ENCODE data around the gene RBM20.

DNA sequence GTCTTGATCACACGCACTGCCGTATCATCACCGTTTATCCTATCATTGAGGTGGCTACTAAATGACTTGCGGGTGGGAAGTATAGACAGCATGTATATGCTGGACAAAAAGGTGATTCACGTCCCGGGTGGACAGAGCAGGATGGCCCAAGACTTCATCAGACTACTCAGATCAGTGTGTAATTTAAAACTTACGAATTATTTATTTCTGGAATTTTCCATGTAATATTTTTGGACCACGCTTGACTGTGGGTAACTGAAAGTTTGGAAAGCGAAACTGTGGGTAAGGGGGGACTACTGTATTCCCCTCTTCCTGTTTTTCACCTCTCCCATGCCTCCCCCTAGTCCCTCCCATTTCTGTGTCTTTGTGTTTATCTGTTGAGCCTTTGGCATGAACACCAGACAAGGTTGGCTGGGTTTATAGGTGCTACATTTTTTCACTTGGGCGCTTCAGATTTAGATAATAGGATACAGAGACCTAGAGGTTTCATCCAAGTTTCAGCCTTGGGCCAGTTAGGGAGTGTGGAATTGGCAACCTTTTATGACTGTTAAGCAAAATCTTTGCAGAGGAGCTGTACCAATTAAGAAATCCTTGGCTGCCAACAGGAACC lies 55.8 kb downstream of the RBM20 start:
- TF ChIP-seq SUZ12 (IDR thresholded peaks at IDR 0.05; ENCODE audit: extremely low read depth, insufficient read depth, insufficient read length) (no peak), YY1 (IDR thresholded peaks at IDR 0.05; ENCODE audit: insufficient read depth, insufficient read length) (no peak), ZNF274 (IDR thresholded peaks at IDR 0.05; ENCODE audit: low read depth, low read length) (no peak)

Data from NT2/D1 (cell line).